HepG2 (cell line): ENCODE measurements around the gene RNF10. TPM values are rescaled to one million over a fixed set of nuclear protein-coding genes. Genes with fewer than 3 reads are reported as not detected.

Experiments
- ATF2 ChIP-seq: sonication (generic); formaldehyde crosslinking; IDR thresholded peaks from 2 replicates; pipeline ENCODE4 v1.4.0; 2020; ENCODE audit warnings: missing genetic modification reagents
- BRD4 ChIP-seq: sonication (generic); formaldehyde crosslinking; IDR thresholded peaks from 2 replicates; pipeline ENCODE4 v1.4.0; 2020; ENCODE audit warnings: missing genetic modification reagents
- DZIP1 ChIP-seq: sonication (generic); formaldehyde crosslinking; IDR thresholded peaks from 2 replicates; pipeline ENCODE4 v1.5.0; 2020; ENCODE audit warnings: mild to moderate bottlenecking, missing genetic modification reagents
- HBP1 ChIP-seq: IDR thresholded peaks from 2 replicates; pipeline ENCODE4 v1.6.1; 2016; ENCODE audit warnings: low read depth, control low read depth
- HNF4A ChIP-seq: sonication (generic); formaldehyde crosslinking; IDR thresholded peaks from 2 replicates; pipeline ENCODE4 v1.4.0; 2020; ENCODE audit warnings: missing genetic modification reagents
- LRRFIP1 ChIP-seq: sonication (generic); formaldehyde crosslinking; conservative IDR thresholded peaks from 2 replicates; pipeline ENCODE4 v1.4.0; 2020; ENCODE audit warnings: missing genetic modification reagents
- MNT ChIP-seq: fragments of 450-650 bp; IDR thresholded peaks from 2 replicates; pipeline ENCODE4 v1.6.1; 2016
- SP2 ChIP-seq: sonication (generic); formaldehyde crosslinking; IDR thresholded peaks from 2 replicates; pipeline ENCODE4 v1.5.1; 2020; ENCODE audit warnings: mild to moderate bottlenecking, missing genetic modification reagents
- SRY ChIP-seq: sonication (generic); formaldehyde crosslinking; IDR thresholded peaks from 2 replicates; pipeline ENCODE4 v1.8.0; 2022; ENCODE audit warnings: mild to moderate bottlenecking, missing genetic modification reagents
- SUZ12 ChIP-seq: fragments of 150-350 bp; IDR thresholded peaks from 2 replicates; pipeline ENCODE4 v1.6.1; 2014; ENCODE audit warnings: low read depth, low read length
- THAP11 ChIP-seq: IDR thresholded peaks from 2 replicates; pipeline ENCODE4 v1.6.1; 2016; ENCODE audit warnings: missing biosample characterization, missing genetic modification reagents
- ZNF121 ChIP-seq: sonication (generic); formaldehyde crosslinking; IDR thresholded peaks from 2 replicates; pipeline ENCODE4 v1.5.0; 2020; ENCODE audit warnings: mild to moderate bottlenecking, missing genetic modification reagents
- ZNF232 ChIP-seq: sonication (generic); formaldehyde crosslinking; IDR thresholded peaks from 2 replicates; pipeline ENCODE4 v1.4.0; 2020; ENCODE audit warnings: missing genetic modification reagents, borderline replicate concordance
- ZNF260 ChIP-seq: sonication (generic); formaldehyde crosslinking; IDR thresholded peaks from 2 replicates; pipeline ENCODE4 v1.4.0; 2020; ENCODE audit warnings: missing genetic modification reagents, low read depth, mild to moderate bottlenecking, borderline replicate concordance
- ZNF326 ChIP-seq: sonication (generic); formaldehyde crosslinking; IDR thresholded peaks from 2 replicates; pipeline ENCODE4 v1.4.0; 2020; ENCODE audit warnings: missing genetic modification reagents, borderline replicate concordance
- ZNF746 ChIP-seq: sonication (generic); formaldehyde crosslinking; IDR thresholded peaks from 2 replicates; pipeline ENCODE4 v1.8.0; 2022; ENCODE audit warnings: mild to moderate bottlenecking, missing genetic modification reagents
- polyA plus RNA-seq, 8 experiments: library from polyadenylated mRNA; depleted of rRNA in 3 of 8; stranded (reverse) in 7 of 8; unstranded in 1 of 8; fragments of >200 nt; fragmentation: Illumina TruSeq in 4 of 8; extraction: Trizol in 4 of 8; gene quantifications; 2 replicates each; pipeline versions ENCODE4 v1.2.1 to v1.2.3, GENCODE V29; 2011 to 2016; ENCODE audit warnings: low read depth in 4 of 8, missing spikeins in 1 of 8, mixed read lengths in 1 of 8; ENCODE audit not compliant: insufficient read depth in 1 of 8
- total RNA-seq, 5 experiments: library from RNA; depleted of rRNA; stranded (reverse); fragments of >200 nt; fragmentation: Illumina TruSeq; extraction: Trizol; gene quantifications; 2 replicates each; pipeline ENCODE4 v1.2.3, GENCODE V29; 2016; ENCODE audit warnings: low read depth in 1 of 5

Gene RNF10
- total and polyA plus RNA-seq, 2 of the 13 experiments (the other 11 are each of a cell fraction or from before 2014, with no cell fraction given), result 62.5 to 88.0 TPM

- TF ChIP-seq ATF2 (CRISPR knock-in tag) (no peak), SUZ12 (no peak), ZNF121 (CRISPR knock-in tag) (peak; percentile 62; the same call in 1 of the 2 replicates), BRD4 (CRISPR knock-in tag) (no peak), ZNF746 (CRISPR knock-in tag) (no peak), ZNF326 (CRISPR knock-in tag) (no peak), HBP1 (CRISPR knock-in tag) (0 out of 2 replicates have a peak, but pooled peaks have one; percentile 39), ZNF232 (CRISPR knock-in tag) (no peak), ZNF260 (CRISPR knock-in tag) (no peak), HNF4A (CRISPR knock-in tag) (no peak), SP2 (no peak), DZIP1 (CRISPR knock-in tag) (no peak), LRRFIP1 (CRISPR knock-in tag) (no peak), MNT (no peak), THAP11 (no peak), SRY (CRISPR knock-in tag) (no peak)
Observed at GRCh38 chr12:120536064-120536791, 2.1 kb downstream of the RNF10 start (continued).
